Tibial artery (tissue), 4 donors: Measurements from ENCODE around the gene THBS2.

ENCODE experiments used
- DNase-seq, 2 donors: peaks; one replicate each; pipeline ENCODE4 v3.0.0-alpha.2; 2019
- H3K27ac ChIP-seq, 2 donors: fragments of 200-600 bp; sonication (generic) in 1 of 2; 1 replicate in 1 of 2; 2 replicates in 1 of 2; pipeline ENCODE4 v1.5.1; 2018 to 2019; ENCODE audit warnings: mild to moderate bottlenecking in 1 of 2
- H3K27me3 ChIP-seq, 2 donors: fragments of 200-600 bp; sonication (generic) in 1 of 2; one replicate each; pipeline versions ENCODE4 v1.5.1 to v1.6.0; 2016 to 2019
- H3K36me3 ChIP-seq, 3 donors: fragments of 200-600 bp; sonication (generic) in 2 of 3; one replicate each; pipeline ENCODE4 v1.5.1; 2016 to 2019; ENCODE audit warnings: mild to moderate bottlenecking in 2 of 3
- H3K4me1 ChIP-seq, 4 donors: fragments of 200-600 bp; sonication (generic) in 2 of 4; 1 replicate in 3 of 4; 2 replicates in 1 of 4; pipeline ENCODE4 v1.5.1; 2016 to 2019
- H3K4me3 ChIP-seq, 2 donors: fragments of 200-600 bp; sonication (generic) in 1 of 2; 1 replicate in 1 of 2; 2 replicates in 1 of 2; pipeline ENCODE4 v1.5.1; 2018 to 2019; ENCODE audit warnings: mild to moderate bottlenecking in 2 of 2
- H3K9me3 ChIP-seq, 3 donors: fragments of 200-600 bp; sonication (generic) in 1 of 3; one replicate each; pipeline ENCODE4 v1.5.1; 2016 to 2019
- intact Hi-C: fragments of 100-400 bp; cut with DNase I; formaldehyde crosslinking; loops from one replicate; pipeline ENCODE4 v1.15.0; 2023; ENCODE audit warnings: low total_unique reads
- TF ChIP-seq, protein P1 (sequence below), 2 experiments: fragments of 200-600 bp in 1 of 2; fragments of 450-650 bp in 1 of 2; IDR thresholded peaks; one replicate each; pipeline ENCODE4 v1.5.1; 2017 to 2019; ENCODE audit warnings: antibody characterized with exemption in 2 of 2, mild to moderate bottlenecking in 1 of 2, moderate library complexity in 1 of 2

Gene THBS2

GRCh38 chr6:169256518-169256917 is 2.9 kb upstream of the THBS2 start:
- H3K27ac ChIP-seq, result no peak overlapping the region
- TF ChIP-seq, protein P1, sequence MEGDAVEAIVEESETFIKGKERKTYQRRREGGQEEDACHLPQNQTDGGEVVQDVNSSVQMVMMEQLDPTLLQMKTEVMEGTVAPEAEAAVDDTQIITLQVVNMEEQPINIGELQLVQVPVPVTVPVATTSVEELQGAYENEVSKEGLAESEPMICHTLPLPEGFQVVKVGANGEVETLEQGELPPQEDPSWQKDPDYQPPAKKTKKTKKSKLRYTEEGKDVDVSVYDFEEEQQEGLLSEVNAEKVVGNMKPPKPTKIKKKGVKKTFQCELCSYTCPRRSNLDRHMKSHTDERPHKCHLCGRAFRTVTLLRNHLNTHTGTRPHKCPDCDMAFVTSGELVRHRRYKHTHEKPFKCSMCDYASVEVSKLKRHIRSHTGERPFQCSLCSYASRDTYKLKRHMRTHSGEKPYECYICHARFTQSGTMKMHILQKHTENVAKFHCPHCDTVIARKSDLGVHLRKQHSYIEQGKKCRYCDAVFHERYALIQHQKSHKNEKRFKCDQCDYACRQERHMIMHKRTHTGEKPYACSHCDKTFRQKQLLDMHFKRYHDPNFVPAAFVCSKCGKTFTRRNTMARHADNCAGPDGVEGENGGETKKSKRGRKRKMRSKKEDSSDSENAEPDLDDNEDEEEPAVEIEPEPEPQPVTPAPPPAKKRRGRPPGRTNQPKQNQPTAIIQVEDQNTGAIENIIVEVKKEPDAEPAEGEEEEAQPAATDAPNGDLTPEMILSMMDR (IDR thresholded peaks at IDR 0.05), result no peak
- H3K4me3 ChIP-seq, result no peak overlapping the region
- no peaks in the 10 kb centered on the region for H3K27me3 ChIP-seq
- peaks cover 0 to 25% (median 6%) of the 10 kb centered on the region in 4 donors for H3K4me1 ChIP-seq
- intact Hi-C loops, result no loop called here
- no peak for DNase-seq
- no peaks in the 10 kb centered on the region for H3K36me3 ChIP-seq
- peaks cover 0 to 3% (median 0%) of the 10 kb centered on the region in 3 donors for H3K9me3 ChIP-seq

GRCh38 chr6:169256061-169256460 is 2.4 kb upstream of the THBS2 start:
- Histone ChIP-seq H3K4me1 (peaks cover 0 to 28% (median 9%) of the 10 kb centered on the region in 4 donors), H3K27me3 (no peaks in the 10 kb centered on the region), H3K36me3 (no peaks in the 10 kb centered on the region), H3K4me3 (no peak overlapping the region), H3K27ac (no peak overlapping the region), H3K9me3 (peaks cover 0 to 3% (median 0%) of the 10 kb centered on the region in 3 donors)
- TF ChIP-seq, protein P1 (IDR thresholded peaks at IDR 0.05), result no peak
- intact Hi-C loops, result no loop called here
- peak in 1 of 2 donors; percentile 65 for DNase-seq

DNA sequence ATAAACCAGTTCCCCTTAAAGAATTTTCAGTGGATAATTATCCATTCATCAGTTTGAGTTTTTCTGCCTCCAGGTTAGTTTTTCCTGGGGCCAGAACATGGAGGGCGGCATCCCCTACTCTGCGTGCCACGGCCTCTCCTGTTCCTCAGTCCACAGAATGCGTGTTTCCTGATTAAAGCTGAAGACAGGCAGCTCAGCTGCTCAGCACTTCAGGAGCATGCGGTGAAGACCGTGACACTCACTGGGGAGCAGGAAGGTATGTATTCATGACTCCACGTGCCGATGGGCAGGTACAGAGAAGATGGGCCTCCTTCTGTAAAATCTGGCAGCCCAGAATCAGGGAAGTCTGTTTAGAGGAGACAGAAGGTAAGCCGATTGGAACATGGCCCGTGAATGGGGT is 2.0 kb upstream of the THBS2 start:
- H3K36me3 ChIP-seq, result no peaks in the 10 kb centered on the region
- no peaks in the 10 kb centered on the region for H3K27me3 ChIP-seq
- no peak overlapping the region for H3K27ac ChIP-seq
- intact Hi-C loops, result no loop called here
- peaks cover 0 to 28% (median 11%) of the 10 kb centered on the region in 4 donors for H3K4me1 ChIP-seq
- H3K9me3 ChIP-seq, result peaks cover 0 to 3% (median 0%) of the 10 kb centered on the region in 3 donors
- DNase-seq, result no peak
- TF ChIP-seq, protein P1 (IDR thresholded peaks at IDR 0.05), result no peak
- no peak overlapping the region for H3K4me3 ChIP-seq

DNA sequence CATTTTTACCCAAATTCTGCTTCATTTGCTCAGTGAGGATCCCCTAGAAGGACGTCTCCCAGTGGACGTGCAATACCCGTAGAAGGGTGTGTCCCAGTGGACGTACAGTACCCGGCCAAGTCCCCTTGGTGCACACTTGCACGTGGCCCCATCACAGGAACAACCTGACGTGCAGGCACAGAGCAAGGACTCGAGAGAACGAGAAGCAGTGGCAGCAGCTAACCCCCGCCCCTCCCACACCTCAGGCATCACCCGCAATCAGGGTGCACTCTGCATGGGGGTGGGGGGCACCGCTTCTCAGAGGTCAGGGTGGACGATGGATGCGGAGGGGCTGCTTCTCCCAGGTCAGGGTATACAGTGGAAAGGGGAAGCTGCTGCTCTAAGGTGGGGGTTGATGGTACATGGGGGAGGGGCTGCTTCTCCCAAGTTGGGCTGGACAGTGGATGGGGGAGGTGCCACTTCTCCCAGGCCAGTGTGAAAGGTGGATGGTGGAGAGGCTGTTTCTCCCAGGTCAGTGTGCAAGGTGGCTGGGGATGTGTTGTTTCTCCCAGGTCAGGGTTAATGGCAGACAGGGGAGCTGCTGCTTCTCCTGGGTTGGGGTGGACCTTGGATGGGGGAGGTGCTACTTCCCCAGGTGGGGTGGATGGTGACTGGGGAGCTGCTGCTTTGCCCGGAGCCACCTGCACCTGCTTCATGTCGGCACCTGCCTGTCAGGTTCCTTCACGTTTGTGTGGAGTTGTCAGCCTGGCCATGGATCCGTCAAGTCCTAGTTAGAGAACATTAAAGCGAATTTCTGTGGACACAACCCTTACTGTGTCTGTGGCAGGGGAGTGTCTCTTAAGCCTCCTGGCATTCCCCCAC is 1.0 kb upstream of the THBS2 start:
- H3K4me3 ChIP-seq, result peak overlapping the region in 1 of 2 donors; percentile 57
- H3K27me3 ChIP-seq, result no peaks in the 10 kb centered on the region
- intact Hi-C loops, result no loop called here
- H3K4me1 ChIP-seq, result peaks cover 0 to 38% (median 14%) of the 10 kb centered on the region in 4 donors
- H3K36me3 ChIP-seq, result no peaks in the 10 kb centered on the region
- peaks cover 0 to 3% (median 0%) of the 10 kb centered on the region in 3 donors for H3K9me3 ChIP-seq
- peak overlapping the region; percentile 70 to 71 for H3K27ac ChIP-seq
- TF ChIP-seq, protein P1 (IDR thresholded peaks at IDR 0.05), result no peak
- no peak for DNase-seq

GRCh38 chr6:169252505-169253189 is 999 bp downstream of the THBS2 start:
- Histone ChIP-seq H3K4me1 (peaks cover 0 to 47% (median 17%) of the 10 kb centered on the region in 4 donors), H3K36me3 (peaks cover 11 to 17% (median 14%) of the 10 kb centered on the region in 3 donors), H3K27ac (peak overlapping the region; percentile 70 to 71), H3K4me3 (peak overlapping the region; percentile 51 to 57), H3K9me3 (peaks cover 0 to under 1% (median 0%) of the 10 kb centered on the region in 3 donors), H3K27me3 (no peaks in the 10 kb centered on the region)
- peak; percentile 18 to 67 for DNase-seq
- TF ChIP-seq, protein P1 (IDR thresholded peaks at IDR 0.05), result no peak
- intact Hi-C loops, result no loop called here
